Spleen (tissue), 11 donors: Measurements from ENCODE around the gene TOP1. TPM values are rescaled to one million over a fixed set of nuclear protein-coding genes. Genes with fewer than 3 reads are reported as not detected.
A peak's percentile ranks its signal among the peaks of the same experiment; 100 is the strongest.

Experiments
- DNase-seq: peaks from one replicate; pipeline ENCODE4 v3.0.0-alpha.2; 2020
- H3K27ac ChIP-seq, 8 donors: fragments of 200-600 bp; sonication (generic) in 7 of 8; 1 replicate in 4 of 8; 2 replicates in 4 of 8; pipeline versions ENCODE4 v1.5.0 to v1.8.0; 2016 to 2021; ENCODE audit warnings: inconsistent platforms in 4 of 8, mild to moderate bottlenecking in 4 of 8, moderate library complexity in 1 of 8
- H3K27me3 ChIP-seq, 7 donors: fragments of 200-600 bp; sonication (generic) in 6 of 7; replicated peaks in 1 of 7; 1 replicate in 4 of 7; 2 replicates in 3 of 7; pipeline versions ENCODE4 v1.5.0 to v1.8.0; 2016 to 2021; ENCODE audit warnings: inconsistent platforms in 3 of 7, mild to moderate bottlenecking in 1 of 7
- H3K36me3 ChIP-seq, 6 donors: fragments of 200-600 bp; sonication (generic) in 5 of 6; 1 replicate in 4 of 6; 2 replicates in 2 of 6; pipeline versions ENCODE4 v1.5.0 to v1.8.0; 2016 to 2021; ENCODE audit warnings: inconsistent platforms in 2 of 6
- H3K4me1 ChIP-seq, 6 donors: fragments of 200-600 bp; sonication (generic) in 5 of 6; 1 replicate in 3 of 6; 2 replicates in 3 of 6; pipeline versions ENCODE4 v1.5.0 to v1.8.0; 2016 to 2021; ENCODE audit warnings: inconsistent platforms in 3 of 6
- H3K4me3 ChIP-seq, 8 donors: fragments of 200-600 bp; sonication (generic) in 7 of 8; 1 replicate in 4 of 8; 2 replicates in 4 of 8; pipeline versions ENCODE4 v1.5.0 to v1.8.0; 2016 to 2021; ENCODE audit warnings: inconsistent platforms in 4 of 8, mild to moderate bottlenecking in 4 of 8, moderate library complexity in 2 of 8
- H3K9me3 ChIP-seq, 8 donors: fragments of 200-600 bp; sonication (generic) in 7 of 8; 1 replicate in 4 of 8; 2 replicates in 4 of 8; pipeline versions ENCODE4 v1.5.0 to v1.8.0; 2016 to 2021; ENCODE audit warnings: inconsistent platforms in 4 of 8
- CTCF ChIP-seq, 11 experiments: fragments of 200-600 bp in 7 of 11; fragments of 450-650 bp in 4 of 11; sonication (generic) in 4 of 11; IDR thresholded peaks in 8 of 11; conservative IDR thresholded peaks in 3 of 11; 1 replicate in 7 of 11; 2 replicates in 4 of 11; pipeline versions ENCODE4 v1.4.0 to v1.8.0; 2016 to 2021; ENCODE audit warnings: antibody characterized with exemption in 11 of 11, inconsistent platforms in 4 of 11, mild to moderate bottlenecking in 1 of 11
- POLR2A ChIP-seq, 3 donors: fragments of 450-650 bp; IDR thresholded peaks; one replicate each; pipeline ENCODE4 v1.5.1; 2017; ENCODE audit warnings: antibody characterized with exemption in 3 of 3, mild to moderate bottlenecking in 1 of 3
- POLR2AphosphoS5 ChIP-seq, 3 donors: sonication (generic); formaldehyde crosslinking; IDR thresholded peaks; one replicate each; pipeline ENCODE4 v1.5.1; 2017; ENCODE audit warnings: antibody characterized with exemption in 3 of 3
- WGBS, 5 donors: extraction: QIAGEN DNeasy Blood & Tissue Kit in 3 of 5; methylation state at CpG; one replicate each; pipeline versions ENCODE4 v1.1.5 to v1.1.7; 2013 to 2018; 5-methylcytosine and 5-hydroxymethylcytosine counted together
- intact Hi-C: fragments of 100-400 bp; cut with DNase I; formaldehyde crosslinking; loops from one replicate; pipeline ENCODE4 v1.15.0; 2023; ENCODE audit warnings: low total_unique reads
- polyA plus RNA-seq, 3 donors: library from polyadenylated mRNA; stranded (reverse); fragments of 200-250 nt; gene quantifications; one replicate each; pipeline ENCODE4 v1.2.1, GENCODE V29; 2013
- total RNA-seq, 7 donors: library from RNA; depleted of rRNA in 3 of 7; stranded (reverse); fragments of >200 nt in 3 of 7; fragmentation: NEBNext Ultra II Directional in 4 of 7; extraction: Animal tissue kit (Norgen Biotek cat#: 25700) in 4 of 7; gene quantifications; one replicate each; pipeline versions ENCODE4 v1.1.0 to v1.2.1, GENCODE V29; 2016 to 2021
- donor health status: healthy with polysubstance abuse.
- donor health status: DM: no; HTN: no; CAD: no; lungs with moderate emphysema.
- donor health status: DM: no; HTN: no; CAD: no.
- donor health status: Bipolar disorder and iron deficiency.
- donor health status: healthy.
- donor health status: DM: no; HTN: no; CAD: no.
- donor health status: DM: yes; HTN: yes; CAD: no.

The TOP1 gene
- total and polyA plus RNA-seq, 10 donors: 20.7 to 74.6 (median 44.8) TPM

GRCh38 chr20:41165001-41165882 is 136.6 kb downstream of the TOP1 start:
- DNase-seq: peak; percentile 61
- H3K36me3 ChIP-seq: peaks cover 0 to 100% (median 81%) of the 10 kb centered on the region in 6 donors
- WGBS, 5 donors: 86 to 91% (median 90%) methylated on average over 22 to 24 of the region's 24 CpGs
- H3K9me3 ChIP-seq: no peaks in the 10 kb centered on the region
- peaks cover 0 to 47% (median 11%) of the 10 kb centered on the region in 6 donors for H3K4me1 ChIP-seq
- intact Hi-C loops: no loop called here
- H3K27me3 ChIP-seq: no peaks in the 10 kb centered on the region
- H3K4me3 ChIP-seq: no peak overlapping the region
- H3K27ac ChIP-seq: no peak overlapping the region
- TF ChIP-seq POLR2AphosphoS5 (IDR thresholded peaks at IDR 0.05) (peak in 1 of 3 donors; percentile 16), CTCF (IDR thresholded peaks at IDR 0.05 in 8 of 11, conservative IDR thresholded peaks at IDR 0.05 in 3 of 11) (no peak), POLR2A (IDR thresholded peaks at IDR 0.05) (no peak)

- Histone ChIP-seq H3K36me3 (peaks cover 0 to 100% (median 86%) of the 10 kb centered on the region in 6 donors), H3K27me3 (no peaks in the 10 kb centered on the region), H3K9me3 (no peaks in the 10 kb centered on the region), H3K27ac (no peak overlapping the region), H3K4me1 (peaks cover 0 to 36% (median 8%) of the 10 kb centered on the region in 6 donors), H3K4me3 (no peak overlapping the region)
- peak; percentile 62 for DNase-seq
- intact Hi-C loops: no loop called here
- TF ChIP-seq POLR2AphosphoS5 (IDR thresholded peaks at IDR 0.05) (peak in 1 of 3 donors; percentile 46), CTCF (IDR thresholded peaks at IDR 0.05 in 8 of 11, conservative IDR thresholded peaks at IDR 0.05 in 3 of 11) (no peak)
- 92 to 97% (median 93%) methylated on average over 26 to 27 of the region's 27 CpGs for WGBS, 5 donors
Observed at GRCh38 chr20:41166201-41167117, 137.8 kb downstream of the TOP1 start.

- 91 to 98% (median 95%) methylated on average over 3 of the region's 3 CpGs for WGBS, 5 donors
- peak; percentile 47 for DNase-seq
- H3K4me3 ChIP-seq: no peak overlapping the region
- TF ChIP-seq POLR2A (IDR thresholded peaks at IDR 0.05) (no peak), CTCF (IDR thresholded peaks at IDR 0.05 in 8 of 11, conservative IDR thresholded peaks at IDR 0.05 in 3 of 11) (no peak), POLR2AphosphoS5 (IDR thresholded peaks at IDR 0.05) (no peak)
- peaks cover 0 to 100% (median 91%) of the 10 kb centered on the region in 6 donors for H3K36me3 ChIP-seq
- peaks cover 1 to 36% (median 10%) of the 10 kb centered on the region in 6 donors for H3K4me1 ChIP-seq
- no peaks in the 10 kb centered on the region for H3K27me3 ChIP-seq
- H3K27ac ChIP-seq: no peak overlapping the region
- intact Hi-C loops: no loop called here
- H3K9me3 ChIP-seq: no peaks in the 10 kb centered on the region
Observed at GRCh38 chr20:41167118-41167470, 138.5 kb downstream of the TOP1 start.
